A673 (cell line): ENCODE measurements around the gene TP53BP2. TPM values are rescaled to one million over a fixed set of nuclear protein-coding genes. Genes with fewer than 3 reads are reported as not detected.
"Not testable (repeated sequence)": the region's sequence is repeated elsewhere in the genome, so short reads cannot be mapped to it uniquely, and the experiment has no call there.

Source experiments
- Bru-seq: library from RNA; stranded (reverse); fragments of 400-500 nt; gene quantifications from one replicate; lab custom pipeline; 2021; lab: Mats Ljungman, UMichigan
- BruChase-seq, 2 experiments: library from RNA; stranded (reverse); fragments of 400-500 nt; gene quantifications; one replicate each; lab custom pipeline; 2021; lab: Mats Ljungman, UMichigan
- BruUV-seq: library from RNA; stranded (reverse); fragments of 400-500 nt; replicated peaks from 2 replicates; lab custom pipeline; 2021; lab: Mats Ljungman, UMichigan
- CTCF ChIA-PET: fragments of 300-600 bp; sonication (Branson Sonifier 250); formaldehyde crosslinking; loops from one replicate; lab custom pipeline; 2022; ENCODE audit warnings: antibody characterized with exemption; lab: Charles Lee
- POLR2A ChIA-PET: fragments of 300-600 bp; sonication (Branson Sonifier 250); formaldehyde crosslinking; loops from one replicate; lab custom pipeline; 2022; ENCODE audit warnings: antibody characterized with exemption; ENCODE audit not compliant: low non-redundant PET; lab: Charles Lee
- DNase-seq: peaks from one replicate; pipeline ENCODE4 v3.0.0-alpha.2; 2015; ENCODE audit warnings: low spot score
- H3K27ac ChIP-seq: fragments of 200-600 bp; sonication (generic); 2 replicates; pipeline ENCODE4 v1.5.1; 2016; ENCODE audit warnings: mixed run types, low read depth, mild to moderate bottlenecking, mixed read lengths, antibody characterized with exemption, low read length; ENCODE audit not compliant: poor library complexity, severe bottlenecking
- H3K27me3 ChIP-seq: fragments of 200-600 bp; sonication (generic); replicated peaks from 2 replicates; pipeline ENCODE4 v1.6.1; 2017; ENCODE audit warnings: mixed run types, low read depth, mild to moderate bottlenecking, mixed read lengths, antibody characterized with exemption, low read length; ENCODE audit not compliant: insufficient read depth, poor library complexity
- H3K36me3 ChIP-seq: fragments of 200-600 bp; sonication (generic); 2 replicates; pipeline ENCODE4 v1.6.1; 2016; ENCODE audit warnings: mixed run types, mild to moderate bottlenecking, mixed read lengths, antibody characterized with exemption, low read length; ENCODE audit not compliant: insufficient read depth, poor library complexity, severe bottlenecking
- H3K4me1 ChIP-seq: fragments of 200-600 bp; sonication (generic); 2 replicates; pipeline ENCODE4 v1.6.1; 2017; ENCODE audit warnings: mixed run types, mild to moderate bottlenecking, mixed read lengths, antibody characterized with exemption, low read length; ENCODE audit not compliant: insufficient read depth, poor library complexity, severe bottlenecking
- H3K4me3 ChIP-seq: fragments of 200-600 bp; sonication (generic); 2 replicates; pipeline ENCODE4 v1.5.1; 2016; ENCODE audit warnings: low read depth, mixed run types, mild to moderate bottlenecking, mixed read lengths, low read length; ENCODE audit not compliant: poor library complexity, severe bottlenecking
- H3K9me3 ChIP-seq: fragments of 200-600 bp; sonication (generic); 2 replicates; pipeline ENCODE4 v1.6.1; 2016; ENCODE audit warnings: mixed run types, low read depth, mild to moderate bottlenecking, mixed read lengths, antibody characterized with exemption, low read length; ENCODE audit not compliant: poor library complexity, severe bottlenecking
- EZH2 ChIP-seq: fragments of 200-600 bp; sonication (generic); IDR thresholded peaks from 2 replicates; pipeline ENCODE4 v1.6.1; 2017; ENCODE audit warnings: borderline replicate concordance, low read depth, mild to moderate bottlenecking, mixed read lengths, antibody characterized with exemption, low read length; ENCODE audit not compliant: poor library complexity, severe bottlenecking
- intact Hi-C: fragments of 100-400 bp; cut with micrococcal nuclease; formaldehyde crosslinking; loops from one replicate; pipeline ENCODE4 v1.10.0; 2022; ENCODE audit not compliant: unreplicated experiment
- long read RNA-seq: library from polyadenylated mRNA; stranded (forward); transcript quantifications from one replicate; pipeline ENCODE4 v2.0.0, GENCODE V29; 2022
- total RNA-seq: library from RNA; stranded (reverse); gene quantifications from 2 replicates; pipeline ENCODE4 v1.2.3, GENCODE V29; 2021
- TF ChIP-seq, protein P1 (sequence below): fragments of 300-800, 200-600 bp; sonication (generic); conservative IDR thresholded peaks from 2 replicates; pipeline ENCODE4 v1.5.1; 2017; ENCODE audit warnings: low read depth, mild to moderate bottlenecking, antibody characterized with exemption, low read length, moderate library complexity, mixed read lengths

TP53BP2 gene
- 77.8 and 93.3 TPM in 2 replicates for total RNA-seq
- percentile 92 among the genes with signal in this experiment for Bru-seq, nascent RNA
- percentile 88 among the genes with signal in this experiment for BruChase-seq, experiment 1, labeled RNA remaining after a 2-hour chase
- percentile 85 among the genes with signal in this experiment for BruChase-seq, experiment 2, labeled RNA remaining after a 6-hour chase
- long read RNA-seq, full-length matches to known transcripts: 108 of 157 reads
- long read RNA-seq, partial matches to known transcripts: 20 of 157 reads
- long read RNA-seq, other reads (novel, unspliced or antisense): 29 of 157 reads

- ChIA-PET POLR2A (interaction anchor here (0.6 to 2.1 kb wide), 3 partner anchors 26 to 119 kb away, joined by 3 to 11 read pairs (median 9); no protein-coding TSS in a partner anchor), CTCF (interaction anchor here (1.1 to 1.5 kb wide), 2 partner anchors 34 to 261 kb away, joined by 3 read pairs; no protein-coding TSS in a partner anchor)
- intact Hi-C loops: no loop called here
- TF ChIP-seq, protein P1, sequence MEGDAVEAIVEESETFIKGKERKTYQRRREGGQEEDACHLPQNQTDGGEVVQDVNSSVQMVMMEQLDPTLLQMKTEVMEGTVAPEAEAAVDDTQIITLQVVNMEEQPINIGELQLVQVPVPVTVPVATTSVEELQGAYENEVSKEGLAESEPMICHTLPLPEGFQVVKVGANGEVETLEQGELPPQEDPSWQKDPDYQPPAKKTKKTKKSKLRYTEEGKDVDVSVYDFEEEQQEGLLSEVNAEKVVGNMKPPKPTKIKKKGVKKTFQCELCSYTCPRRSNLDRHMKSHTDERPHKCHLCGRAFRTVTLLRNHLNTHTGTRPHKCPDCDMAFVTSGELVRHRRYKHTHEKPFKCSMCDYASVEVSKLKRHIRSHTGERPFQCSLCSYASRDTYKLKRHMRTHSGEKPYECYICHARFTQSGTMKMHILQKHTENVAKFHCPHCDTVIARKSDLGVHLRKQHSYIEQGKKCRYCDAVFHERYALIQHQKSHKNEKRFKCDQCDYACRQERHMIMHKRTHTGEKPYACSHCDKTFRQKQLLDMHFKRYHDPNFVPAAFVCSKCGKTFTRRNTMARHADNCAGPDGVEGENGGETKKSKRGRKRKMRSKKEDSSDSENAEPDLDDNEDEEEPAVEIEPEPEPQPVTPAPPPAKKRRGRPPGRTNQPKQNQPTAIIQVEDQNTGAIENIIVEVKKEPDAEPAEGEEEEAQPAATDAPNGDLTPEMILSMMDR: peak; percentile 70
- TF ChIP-seq EZH2: no peak
- no peaks in the 10 kb centered on the region for H3K27me3 ChIP-seq
- H3K9me3 ChIP-seq: no peaks in the 10 kb centered on the region
- peaks cover 7% of the 10 kb centered on the region for H3K4me1 ChIP-seq
- no peaks in the 10 kb centered on the region for H3K36me3 ChIP-seq
- H3K27ac ChIP-seq: peak within 1 kb of the TSS; percentile 99
- TSS peak; percentile 98 for BruUV-seq
- H3K4me3 ChIP-seq: peak within 1 kb of the TSS; percentile 91
- DNase-seq: peak; percentile 94
Measured at GRCh38 chr1:223845810-223846682, at the start of gene TP53BP2. TP53BP2 (minus strand) TSS chr1:223845947; CDS start chr1:223845680, 267 bp downstream.

DNA sequence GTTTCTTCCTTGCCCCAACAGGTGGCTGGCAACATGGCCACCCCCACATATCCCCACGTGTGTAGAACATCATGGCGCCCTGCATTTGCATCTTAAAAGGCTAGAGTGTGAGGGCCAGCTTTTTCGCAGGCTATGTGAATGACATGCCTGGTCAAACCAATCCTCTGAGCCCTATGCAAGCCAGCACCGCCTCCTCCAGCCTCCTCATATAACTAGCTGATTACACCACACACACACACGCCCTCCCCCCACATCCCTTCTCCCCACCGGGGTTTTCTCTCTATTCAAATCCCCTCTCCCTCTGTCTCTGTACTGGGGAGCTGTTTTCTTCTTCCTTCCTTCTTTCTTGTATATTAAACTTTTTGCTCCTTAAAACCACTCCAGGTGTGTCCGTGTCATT lies 44.7 kb upstream of the TP53BP2 start:
- BruUV-seq, intact Hi-C loops, H3K27me3 ChIP-seq, POLR2A ChIA-PET, H3K4me1 ChIP-seq, H3K27ac ChIP-seq, CTCF ChIA-PET, H3K9me3 ChIP-seq, DNase-seq, H3K4me3 ChIP-seq, H3K36me3 ChIP-seq: not testable (repeated sequence)

GRCh38 chr1:223889319-223889718 lies 43.6 kb upstream of the TP53BP2 start:
- H3K4me3 ChIP-seq, H3K27ac ChIP-seq, H3K9me3 ChIP-seq, BruUV-seq, DNase-seq, H3K4me1 ChIP-seq, POLR2A ChIA-PET, H3K27me3 ChIP-seq, CTCF ChIA-PET, intact Hi-C loops, H3K36me3 ChIP-seq: not testable (repeated sequence)
